HS-27A (cell line): ENCODE measurements around the gene CFAP20DC.
"Not testable (repeated sequence)": the region's sequence is repeated elsewhere in the genome, so short reads cannot be mapped to it uniquely, and the experiment has no call there.

Experiments
- DNase-seq: peaks from one replicate; pipeline ENCODE4 v3.0.0-alpha.2; 2012; ENCODE audit warnings: low read depth, missing footprints

CFAP20DC gene

GRCh38 chr3:58962816-58963215 lies 87.0 kb downstream of the CFAP20DC start:
- DNase-seq, result no peak

- DNase-seq, result no peak
These were observed 87.7 kb downstream of the CFAP20DC start for GRCh38 chr3:58962040-58962651.

- DNase-seq, result no peak
These were observed 94.5 kb downstream of the CFAP20DC start for GRCh38 chr3:58955308-58955707.

GRCh38 chr3:58953288-58953687 lies 96.5 kb downstream of the CFAP20DC start:
- no peak for DNase-seq

GRCh38 chr3:58952128-58952917 lies 97.5 kb downstream of the CFAP20DC start:
- no peak for DNase-seq

- DNase-seq, result no peak
These were observed 101.8 kb downstream of the CFAP20DC start for GRCh38 chr3:58948018-58948417.

- no peak for DNase-seq
These were observed 103.0 kb downstream of the CFAP20DC start for GRCh38 chr3:58946875-58947274.

- no peak for DNase-seq
These were observed 111.8 kb downstream of the CFAP20DC start for GRCh38 chr3:58938057-58938456.

GRCh38 chr3:58924578-58924977 lies 125.2 kb downstream of the CFAP20DC start:
- peak; percentile 23 for DNase-seq

GRCh38 chr3:58900386-58900785 lies 149.4 kb downstream of the CFAP20DC start:
- DNase-seq, result no peak

- no peak for DNase-seq
These were observed 149.9 kb downstream of the CFAP20DC start for GRCh38 chr3:58899953-58900298.

- no peak for DNase-seq
These were observed 150.5 kb downstream of the CFAP20DC start for GRCh38 chr3:58899159-58899952.

GRCh38 chr3:58898513-58898912 lies 151.3 kb downstream of the CFAP20DC start:
- DNase-seq, result no peak

- DNase-seq, result no peak
These were observed 152.2 kb downstream of the CFAP20DC start for GRCh38 chr3:58897646-58898045.

GRCh38 chr3:58895678-58896077 lies 154.1 kb downstream of the CFAP20DC start:
- DNase-seq, result not testable (repeated sequence)

GRCh38 chr3:58892526-58892925 lies 157.3 kb downstream of the CFAP20DC start:
- not testable (repeated sequence) for DNase-seq

GRCh38 chr3:58888087-58888486 lies 161.7 kb downstream of the CFAP20DC start:
- DNase-seq, result no peak

GRCh38 chr3:58884453-58884852 lies 165.4 kb downstream of the CFAP20DC start:
- no peak for DNase-seq

GRCh38 chr3:58880182-58880581 lies 169.6 kb downstream of the CFAP20DC start:
- no peak for DNase-seq

GRCh38 chr3:58874795-58875194 lies 175.0 kb downstream of the CFAP20DC start:
- peak; percentile 30 for DNase-seq

- peak; percentile 12 for DNase-seq
These were observed 175.5 kb downstream of the CFAP20DC start for GRCh38 chr3:58874248-58874741.

GRCh38 chr3:58868097-58868779 lies 181.6 kb downstream of the CFAP20DC start:
- DNase-seq, result no peak
